Measurements from ENCODE around the gene PIP5K1B. TPM values are rescaled to one million over a fixed set of nuclear protein-coding genes. Genes with fewer than 3 reads are reported as not detected.
A peak's percentile ranks its signal among the peaks of the same experiment; 100 is the strongest.

The PIP5K1B gene
- total and polyA plus RNA-seq, 2 experiments from 2014 or later: 3.2 to 5.0 TPM

GRCh38 chr9:68933434-68934328 is 228.6 kb downstream of the PIP5K1B start:
- DNase-seq (ENCODE audit: low read depth in 1 of 2, low spot score in 1 of 2): no peak
- Histone ChIP-seq H3K27me3 (no peaks in the 10 kb centered on the region), H3K4me1 (ENCODE audit: low read depth) (no peaks in the 10 kb centered on the region), H3K4me3 (no peak overlapping the region), H3K9me3 (ENCODE audit: low read depth) (no peaks in the 10 kb centered on the region), H3K27ac (no peak overlapping the region), H3K36me3 (no peaks in the 10 kb centered on the region)
- TF ChIP-seq CTCF (IDR thresholded peaks at IDR 0.05; ENCODE audit: low read depth, low read length): no peak

GRCh38 chr9:68934329-68934644 is 229.2 kb downstream of the PIP5K1B start:
- no peaks in the 10 kb centered on the region for H3K9me3 ChIP-seq (ENCODE audit: low read depth)
- TF ChIP-seq CTCF (IDR thresholded peaks at IDR 0.05; ENCODE audit: low read depth, low read length): no peak
- no peak overlapping the region for H3K27ac ChIP-seq
- DNase-seq (ENCODE audit: low read depth in 1 of 2, low spot score in 1 of 2): no peak
- H3K4me3 ChIP-seq: no peak overlapping the region
- H3K27me3 ChIP-seq: no peaks in the 10 kb centered on the region
- H3K36me3 ChIP-seq: no peaks in the 10 kb centered on the region
- H3K4me1 ChIP-seq (ENCODE audit: low read depth): no peaks in the 10 kb centered on the region

GRCh38 chr9:68940573-68940972 is 235.5 kb downstream of the PIP5K1B start:
- Histone ChIP-seq H3K27me3 (no peaks in the 10 kb centered on the region), H3K9me3 (ENCODE audit: low read depth) (no peaks in the 10 kb centered on the region), H3K4me1 (ENCODE audit: low read depth) (peaks cover 17% of the 10 kb centered on the region), H3K4me3 (no peak overlapping the region), H3K27ac (no peak overlapping the region), H3K36me3 (no peaks in the 10 kb centered on the region)
- TF ChIP-seq CTCF (IDR thresholded peaks at IDR 0.05; ENCODE audit: low read depth, low read length): no peak
- DNase-seq (ENCODE audit: low read depth in 1 of 2, low spot score in 1 of 2): no peak

GRCh38 chr9:68941780-68942459 is 236.9 kb downstream of the PIP5K1B start:
- Histone ChIP-seq H3K27ac (peak overlapping the region; percentile 78), H3K36me3 (no peaks in the 10 kb centered on the region), H3K4me1 (ENCODE audit: low read depth) (peaks cover 17% of the 10 kb centered on the region), H3K4me3 (no peak overlapping the region), H3K9me3 (ENCODE audit: low read depth) (no peaks in the 10 kb centered on the region), H3K27me3 (no peaks in the 10 kb centered on the region)
- DNase-seq (ENCODE audit: low read depth in 1 of 2, low spot score in 1 of 2): peak in 1 of 2 donors; percentile 11
- no peak for TF ChIP-seq CTCF (IDR thresholded peaks at IDR 0.05; ENCODE audit: low read depth, low read length)

GRCh38 chr9:68942790-68943189 is 237.8 kb downstream of the PIP5K1B start:
- Histone ChIP-seq H3K27ac (peak overlapping the region; percentile 55), H3K9me3 (ENCODE audit: low read depth) (no peaks in the 10 kb centered on the region), H3K4me3 (no peak overlapping the region), H3K36me3 (no peaks in the 10 kb centered on the region), H3K4me1 (ENCODE audit: low read depth) (peaks cover 24% of the 10 kb centered on the region), H3K27me3 (no peaks in the 10 kb centered on the region)
- no peak for DNase-seq (ENCODE audit: low read depth in 1 of 2, low spot score in 1 of 2)
- no peak for TF ChIP-seq CTCF (IDR thresholded peaks at IDR 0.05; ENCODE audit: low read depth, low read length)

Data from cardiac muscle cell (in vitro differentiated cells and primary cell).